T47D (cell line): ENCODE data around the gene TRPM5.
A peak's percentile ranks its signal among the peaks of the same experiment; 100 is the strongest.

ENCODE experiments used
- DNase-seq, 2 experiments: peaks; one replicate each; pipeline versions ENCODE4 v3.0.0 to v3.0.0-alpha.2; 2011 to 2012; ENCODE audit warnings: low read depth in 1 of 2, low spot score in 1 of 2
- JUND ChIP-seq: IDR thresholded peaks from 2 replicates; pipeline ENCODE4 v1.6.1; 2012; ENCODE audit warnings: low read depth
- in situ Hi-C: cut with HindIII; loops from 2 replicates; pipeline ENCODE4 v1.10.0; 2016; ENCODE audit warnings: low sequenced_read_pairs, low pct_unique_long_range_greater_than_20kb

The TRPM5 gene

DNA sequence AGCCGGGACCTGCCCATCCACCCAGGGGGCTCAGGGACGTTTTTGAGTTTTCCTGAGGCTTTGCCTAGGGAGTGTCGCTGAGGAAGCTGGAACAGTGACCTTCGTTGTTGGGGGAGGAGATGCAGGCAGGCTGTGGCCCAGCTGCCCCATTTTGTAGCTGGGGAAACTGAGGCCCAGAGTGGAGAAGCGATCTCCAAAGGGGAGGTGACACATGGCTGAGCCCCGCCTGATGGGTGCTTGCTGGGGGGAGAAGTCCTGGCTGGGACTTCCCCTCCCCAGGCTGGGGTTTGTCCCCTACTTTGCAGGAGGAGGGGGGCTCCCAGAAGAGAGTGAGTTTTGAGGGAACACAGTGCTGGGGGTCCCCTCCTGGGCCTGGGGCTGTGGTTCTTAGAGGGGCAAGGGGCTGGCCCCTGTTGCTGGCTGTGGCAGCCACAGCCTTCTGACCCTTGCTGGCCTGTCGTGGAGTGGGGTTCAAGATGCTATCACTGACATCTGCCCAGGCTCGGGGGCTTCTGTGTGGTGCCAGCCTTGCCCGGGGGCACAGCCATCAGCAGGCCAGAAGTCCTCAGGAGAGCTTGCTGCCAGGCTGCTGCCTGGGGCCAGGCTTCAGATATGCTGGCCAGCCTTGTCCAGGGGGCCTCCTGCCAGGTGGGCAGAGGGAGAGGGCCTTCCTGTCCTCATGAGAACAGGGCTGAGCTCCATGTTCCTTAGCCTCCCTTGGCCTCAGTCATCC is 21.9 kb upstream of the TRPM5 start:
- in situ Hi-C loops, result no loop called here
- TF ChIP-seq JUND, result no peak
- DNase-seq, result no peak

DNA sequence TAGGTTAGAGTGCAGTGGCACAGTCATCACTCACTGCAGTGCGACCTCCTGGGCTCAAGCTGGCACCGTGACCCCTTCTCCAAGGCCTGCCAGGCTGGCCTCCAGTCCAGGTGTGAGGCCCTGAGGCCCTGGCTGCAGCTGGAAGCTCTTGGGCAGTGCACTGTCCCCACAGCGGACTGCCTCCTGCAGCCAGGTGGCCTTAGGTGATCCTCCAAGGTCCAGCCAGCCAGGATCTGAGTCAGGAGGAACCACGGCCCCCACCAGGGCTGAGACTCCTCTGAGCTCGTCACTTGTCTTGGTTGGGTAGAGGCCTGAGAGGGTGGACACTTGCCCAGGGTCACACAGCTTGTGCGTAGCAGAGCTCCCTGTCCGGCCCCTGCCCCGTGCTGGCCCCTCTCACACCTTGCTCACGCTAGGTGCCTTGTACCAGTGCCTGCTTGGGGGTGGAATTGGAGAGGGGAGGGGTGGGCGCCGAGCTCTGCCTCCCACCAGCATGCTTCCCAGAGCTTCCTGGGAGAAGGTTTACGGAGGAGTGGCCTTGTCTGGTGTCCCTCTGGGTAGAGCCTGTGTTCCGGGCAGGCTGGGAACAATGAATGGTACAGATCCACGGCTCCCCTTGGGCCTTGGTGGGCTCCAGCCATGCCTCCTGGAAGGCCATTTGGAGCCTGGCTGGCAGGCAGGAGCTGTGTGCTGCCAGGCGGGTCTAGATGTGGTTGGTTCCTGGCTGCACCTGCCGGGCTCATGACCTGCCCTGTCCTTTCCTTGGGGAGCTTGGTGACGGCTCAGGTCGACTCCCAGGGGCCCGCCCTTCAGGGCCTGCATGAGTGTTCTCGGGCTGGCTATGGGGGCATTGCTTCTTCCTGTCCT is 21.1 kb upstream of the TRPM5 start:
- in situ Hi-C loops, result no loop called here
- TF ChIP-seq JUND, result no peak
- DNase-seq, result no peak

DNA sequence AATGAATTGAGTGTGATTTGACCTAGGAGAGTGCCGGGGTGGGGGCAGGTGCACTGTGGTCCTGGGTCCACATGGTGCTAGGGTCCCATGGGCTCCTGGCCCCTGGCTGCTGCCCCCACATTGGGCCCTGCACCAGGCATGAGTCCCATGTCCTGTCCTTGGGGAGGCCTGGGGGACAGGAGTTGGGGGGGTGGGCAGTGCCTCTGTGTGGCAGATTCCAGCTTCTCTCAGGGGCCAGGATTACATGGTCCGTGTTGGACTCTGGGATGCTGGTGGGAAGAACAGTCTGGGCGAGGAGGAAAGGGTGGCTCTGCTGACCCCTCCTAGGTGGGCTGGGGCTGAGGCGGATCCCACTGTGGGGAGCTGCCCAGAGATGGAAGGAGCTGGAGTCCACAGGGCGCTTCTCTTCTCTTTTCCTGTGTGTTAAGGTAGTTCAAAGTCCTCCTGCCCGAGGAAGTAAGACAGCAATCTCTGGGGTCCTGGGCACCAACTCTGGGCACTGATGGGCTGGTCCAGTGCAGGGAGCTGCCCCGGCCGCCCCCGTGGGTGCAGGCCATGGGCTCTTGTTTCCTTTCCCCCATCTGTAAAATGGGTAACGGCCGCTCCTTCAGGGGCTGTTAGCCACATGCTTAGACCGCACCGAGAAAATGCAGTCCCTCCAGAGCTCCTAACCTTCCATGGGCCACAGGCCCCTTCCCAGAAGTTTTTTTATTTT is 20.3 kb upstream of the TRPM5 start:
- in situ Hi-C loops, result no loop called here
- no peak for TF ChIP-seq JUND
- no peak for DNase-seq

DNA sequence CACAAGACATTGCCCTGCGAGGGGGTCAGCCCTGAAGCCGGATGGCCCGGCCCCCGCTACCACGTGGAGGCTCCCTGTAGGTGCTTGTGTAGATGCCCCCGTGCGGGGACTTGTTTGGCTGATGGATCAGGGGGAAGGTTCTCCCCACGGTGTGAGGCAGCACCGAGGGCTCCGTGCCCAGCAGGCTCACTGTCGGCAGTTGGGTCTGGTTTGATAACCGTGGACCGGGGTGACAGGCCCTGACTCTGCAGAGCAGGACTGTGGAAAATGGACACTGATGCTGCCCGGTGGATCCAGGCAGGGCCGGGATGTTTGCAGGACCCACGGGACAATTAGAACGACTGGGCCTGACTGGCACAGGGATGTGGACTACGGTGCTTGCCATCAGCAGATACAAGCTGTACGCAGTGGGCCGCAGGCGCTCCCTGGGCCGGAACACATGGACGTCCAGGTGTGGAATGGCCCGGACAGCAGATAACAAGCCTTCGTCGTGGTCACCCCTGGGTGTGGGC is 19.5 kb upstream of the TRPM5 start:
- DNase-seq, result no peak
- in situ Hi-C loops, result no loop called here
- no peak for TF ChIP-seq JUND

GRCh38 chr11:2462986-2463765 is 18.9 kb upstream of the TRPM5 start:
- in situ Hi-C loops, result no loop called here
- DNase-seq, result peak in 1 of 2 experiments; percentile 19
- TF ChIP-seq JUND, result no peak

GRCh38 chr11:2462543-2462985 is 18.2 kb upstream of the TRPM5 start:
- in situ Hi-C loops, result no loop called here
- no peak for DNase-seq
- no peak for TF ChIP-seq JUND

GRCh38 chr11:2461956-2462542 is 17.7 kb upstream of the TRPM5 start:
- no peak for TF ChIP-seq JUND
- in situ Hi-C loops, result no loop called here
- no peak for DNase-seq

GRCh38 chr11:2461253-2461955 is 17.1 kb upstream of the TRPM5 start:
- TF ChIP-seq JUND, result no peak
- in situ Hi-C loops, result no loop called here
- DNase-seq, result no peak

GRCh38 chr11:2460540-2461252 is 16.4 kb upstream of the TRPM5 start:
- in situ Hi-C loops, result no loop called here
- no peak for TF ChIP-seq JUND

DNA sequence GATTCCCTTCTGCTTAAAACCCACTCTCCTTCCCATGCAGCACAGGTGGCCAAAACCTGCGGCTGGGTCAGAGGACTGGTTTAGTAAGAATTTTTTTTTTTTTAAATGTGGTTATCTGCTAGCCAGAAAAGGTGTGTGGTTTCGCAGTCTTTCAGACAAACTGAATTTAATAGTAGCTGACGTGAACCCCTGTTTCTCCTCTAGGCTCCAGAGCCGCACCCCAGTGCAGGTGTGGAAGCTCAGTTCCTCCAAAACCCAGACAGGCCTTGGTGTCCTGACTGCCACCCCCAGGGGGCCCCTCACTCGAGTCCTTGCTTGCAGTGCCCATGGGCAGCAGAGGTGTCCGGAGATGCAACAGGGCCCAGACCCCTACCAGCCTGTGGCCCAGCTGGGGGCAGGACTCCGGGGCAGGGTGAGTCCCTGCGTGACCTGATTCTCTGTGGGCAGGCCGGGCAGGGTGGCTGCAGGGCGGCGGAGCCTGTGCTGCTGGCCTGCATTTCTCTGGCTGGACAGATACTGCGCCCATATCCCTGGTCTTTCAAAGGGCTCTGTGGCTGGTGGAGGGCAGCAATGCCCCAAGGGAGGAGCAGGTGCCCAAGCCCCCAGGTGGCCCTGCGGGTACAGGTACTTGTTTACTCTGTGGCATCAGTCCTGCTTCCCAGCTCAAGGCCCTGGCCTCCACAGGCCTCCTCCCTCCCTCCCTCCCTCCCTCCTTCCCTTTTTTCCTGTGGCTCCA is 15.7 kb upstream of the TRPM5 start:
- in situ Hi-C loops, result no loop called here
- DNase-seq, result no peak
- no peak for TF ChIP-seq JUND

More at GRCh38 chr11:2460540-2461252, 16.4 kb upstream of the TRPM5 start:
- DNase-seq, result no peak
